Right ventricle myocardium inferior (tissue), 1 donor: ENCODE measurements around the gene KIZ. TPM values are rescaled to one million over a fixed set of nuclear protein-coding genes. Genes with fewer than 3 reads are reported as not detected.
"Not testable (repeated sequence)": the region's sequence is repeated elsewhere in the genome, so short reads cannot be mapped to it uniquely, and the experiment has no call there.

Experiments used
- ATAC-seq: fragments of 200-7000 bp; cut with Tn5 transposase; one replicate; pipeline ENCODE4 v1.9.1; 2020; ENCODE audit warnings: mild to moderate bottlenecking, moderate library complexity
- DNase-seq: peaks from one replicate; pipeline ENCODE4 v3.0.0; 2021; ENCODE audit errors: missing footprints
- intact Hi-C: fragments of 100-400 bp; cut with DNase I; formaldehyde crosslinking; loops from one replicate; pipeline ENCODE4 v1.11.0; 2022
- total RNA-seq: library from RNA; stranded (reverse); fragmentation: NEBNext Ultra II Directional; extraction: Animal tissue kit (Norgen Biotek cat#: 25700); gene quantifications from one replicate; pipeline ENCODE4 v1.2.1, GENCODE V29; 2021
- donor health status: DM: no; HTN: yes; CAD: no; lungs with severe emphysema.

Gene KIZ
- total RNA-seq, 1 donor from 2014 or later: 28.0 TPM

GRCh38 chr20:21237956-21238799 lies 112.3 kb downstream of the KIZ start:
- DNase-seq: no peak

GRCh38 chr20:21238818-21239536 lies 113.1 kb downstream of the KIZ start:
- DNase-seq (no peak), ATAC-seq (no peak)
- intact Hi-C loops: loop anchor here (5.0 to 10.0 kb wide), 4 partner anchors 63 to 404 kb away; partner anchors contain the start of gene XRN2

More at GRCh38 chr20:21237956-21238799, 112.3 kb downstream of the KIZ start:
- intact Hi-C loops: loop anchor here (5.0 to 10.0 kb wide), 4 partner anchors 64 to 403 kb away; partner anchors contain the start of gene XRN2
- peak; percentile 64 for ATAC-seq

DNA sequence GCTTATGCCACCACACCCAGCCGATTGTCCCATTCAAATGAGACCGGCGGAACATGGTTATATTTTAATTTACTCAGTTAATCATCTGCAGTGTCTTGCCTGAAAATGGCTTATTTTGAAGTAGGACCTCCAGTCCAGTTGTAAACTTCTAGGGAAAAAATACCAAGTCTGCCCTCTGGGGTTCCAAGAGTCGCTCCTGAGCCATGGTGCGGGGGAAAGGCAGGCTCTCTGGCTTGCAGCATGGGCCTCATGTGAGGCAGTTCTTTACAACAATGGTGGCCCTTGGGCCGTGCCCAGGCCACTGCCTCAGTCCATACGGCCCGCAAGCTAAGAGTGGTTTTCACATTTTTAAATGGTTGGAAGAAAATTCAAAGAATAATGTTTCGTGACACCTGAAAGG lies 114.5 kb downstream of the KIZ start:
- DNase-seq (no peak), ATAC-seq (no peak)
- intact Hi-C loops: no loop called here

- intact Hi-C loops: no loop called here
- no peak for DNase-seq
These were observed 115.5 kb downstream of the KIZ start for GRCh38 chr20:21241406-21241805.

DNA sequence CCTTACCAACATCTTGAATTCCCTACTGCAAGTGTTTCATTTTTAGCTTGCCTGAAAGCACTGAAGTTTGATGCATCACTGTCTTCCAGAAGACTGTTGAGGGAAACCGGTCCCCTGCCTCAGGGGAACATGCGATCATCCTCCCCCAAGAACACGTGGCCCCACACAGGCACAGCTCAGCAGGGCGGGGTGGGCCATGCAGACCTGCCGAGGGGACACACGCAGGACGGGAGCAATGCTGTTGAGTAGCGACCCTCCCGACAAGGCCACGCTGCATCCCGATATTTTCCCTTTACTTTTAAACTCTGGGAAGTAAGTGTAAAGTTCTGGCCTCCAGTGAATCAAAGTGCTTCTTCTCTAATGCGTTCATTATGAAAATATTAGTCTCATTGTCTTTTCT lies 117.9 kb downstream of the KIZ start:
- DNase-seq (no peak), ATAC-seq (no peak)
- intact Hi-C loops: no loop called here

More at GRCh38 chr20:21241406-21241805, 115.5 kb downstream of the KIZ start:
- no peak for ATAC-seq

GRCh38 chr20:21244808-21245207 lies 118.9 kb downstream of the KIZ start:
- no peak for DNase-seq
- intact Hi-C loops: no loop called here
- ATAC-seq: no peak

GRCh38 chr20:21246161-21246560 lies 120.3 kb downstream of the KIZ start:
- ATAC-seq (no peak), DNase-seq (no peak)
- intact Hi-C loops: no loop called here

- ATAC-seq, intact Hi-C loops, DNase-seq: not testable (repeated sequence)
These were observed 121.8 kb downstream of the KIZ start for GRCh38 chr20:21247603-21248095.

- DNase-seq (no peak), ATAC-seq (no peak)
- intact Hi-C loops: no loop called here
These were observed 125.4 kb downstream of the KIZ start for GRCh38 chr20:21251278-21251677.

DNA sequence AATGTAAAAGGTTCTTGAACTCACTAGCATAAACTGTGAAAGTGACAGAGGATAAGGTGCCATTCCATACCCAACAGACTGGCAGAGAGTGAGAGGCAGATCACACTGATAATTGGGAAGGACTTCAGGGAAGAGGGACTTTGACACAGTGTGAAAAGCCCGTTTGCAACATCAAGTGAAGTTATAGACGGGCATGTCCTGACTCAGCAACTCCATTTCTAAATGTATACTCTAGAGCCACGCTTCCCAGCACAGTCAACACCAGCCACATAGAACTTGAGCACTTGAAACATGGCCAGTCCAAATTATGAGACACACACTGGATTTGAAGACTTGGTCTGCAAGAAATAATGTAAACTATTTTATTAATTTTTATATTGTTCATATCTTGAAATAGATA lies 131.3 kb downstream of the KIZ start:
- no peak for DNase-seq
- no peak for ATAC-seq
- intact Hi-C loops: no loop called here

DNA sequence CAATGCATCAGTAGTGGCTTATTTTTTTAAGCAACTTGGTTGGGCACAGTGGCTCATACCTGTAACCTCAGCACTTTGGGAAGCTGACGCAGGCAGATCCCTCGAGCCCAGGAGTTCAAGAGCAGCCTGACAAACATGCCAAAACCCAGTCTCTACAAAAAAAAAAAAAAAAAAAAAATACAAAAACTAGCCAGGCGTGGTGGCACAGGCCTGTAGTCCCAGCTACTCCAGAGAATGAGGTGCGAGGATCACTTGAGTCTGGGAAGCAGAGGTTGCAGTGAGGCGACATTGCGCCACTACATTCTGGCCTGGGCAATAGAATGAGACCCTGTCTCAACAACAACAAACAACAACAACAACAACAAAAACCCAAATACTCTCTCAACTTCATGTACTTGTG lies 132.5 kb downstream of the KIZ start:
- intact Hi-C loops: no loop called here

GRCh38 chr20:21259346-21259745 lies 133.5 kb downstream of the KIZ start:
- intact Hi-C loops: no loop called here
- ATAC-seq (no peak), DNase-seq (no peak)

More for the DNA sequence above, 132.5 kb downstream of the KIZ start:
- no peak for DNase-seq
- no peak for ATAC-seq

GRCh38 chr20:21262812-21263211 lies 136.9 kb downstream of the KIZ start:
- intact Hi-C loops: no loop called here
- DNase-seq (no peak), ATAC-seq (no peak)

- DNase-seq: no peak
- intact Hi-C loops: no loop called here
- no peak for ATAC-seq
These were observed 139.6 kb downstream of the KIZ start for GRCh38 chr20:21265261-21266190.

DNA sequence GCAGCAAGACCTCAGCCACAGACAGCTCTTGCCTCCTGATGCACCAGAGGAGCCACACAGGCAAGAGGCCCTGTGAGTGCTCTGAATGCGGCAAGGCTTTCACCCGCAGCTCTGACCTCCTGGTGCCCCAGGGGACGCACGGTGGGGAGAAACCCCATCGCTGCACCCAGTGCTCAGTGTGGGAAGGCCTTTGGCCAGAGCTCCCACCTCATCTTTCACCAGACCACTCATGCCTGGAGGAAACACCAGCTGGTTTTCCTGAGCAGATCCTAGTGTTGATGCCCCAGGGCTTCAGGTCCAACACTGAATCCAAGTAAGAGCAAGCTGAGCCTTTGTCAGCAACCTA lies 140.3 kb downstream of the KIZ start:
- ATAC-seq: no peak
- intact Hi-C loops: no loop called here
- no peak for DNase-seq

- DNase-seq (no peak), ATAC-seq (no peak)
- intact Hi-C loops: no loop called here
These were observed 143.9 kb downstream of the KIZ start for GRCh38 chr20:21269772-21270171.

- intact Hi-C loops: no loop called here
- ATAC-seq: no peak
- no peak for DNase-seq
These were observed 144.9 kb downstream of the KIZ start for GRCh38 chr20:21270806-21271205.

DNA sequence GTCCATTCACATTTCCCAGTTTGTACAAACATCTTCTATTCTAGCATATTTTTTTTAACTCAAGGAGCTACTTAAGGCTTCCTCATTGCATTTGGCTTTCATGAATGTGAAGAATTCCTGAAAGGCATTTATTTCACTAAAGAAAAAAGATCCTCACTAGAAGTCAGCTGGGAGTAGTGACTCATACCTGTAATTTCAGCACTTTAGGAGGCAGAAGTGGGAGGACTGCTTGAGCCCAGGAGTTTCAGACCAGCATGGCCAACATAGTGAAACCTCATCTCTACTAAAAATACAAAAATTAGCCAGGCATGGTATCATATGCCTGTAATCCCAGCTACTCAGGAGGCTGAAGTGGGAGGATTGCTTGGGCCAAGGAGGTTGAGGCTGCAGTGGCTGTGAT lies 146.4 kb downstream of the KIZ start:
- ATAC-seq (no peak), DNase-seq (no peak)
- intact Hi-C loops: no loop called here

DNA sequence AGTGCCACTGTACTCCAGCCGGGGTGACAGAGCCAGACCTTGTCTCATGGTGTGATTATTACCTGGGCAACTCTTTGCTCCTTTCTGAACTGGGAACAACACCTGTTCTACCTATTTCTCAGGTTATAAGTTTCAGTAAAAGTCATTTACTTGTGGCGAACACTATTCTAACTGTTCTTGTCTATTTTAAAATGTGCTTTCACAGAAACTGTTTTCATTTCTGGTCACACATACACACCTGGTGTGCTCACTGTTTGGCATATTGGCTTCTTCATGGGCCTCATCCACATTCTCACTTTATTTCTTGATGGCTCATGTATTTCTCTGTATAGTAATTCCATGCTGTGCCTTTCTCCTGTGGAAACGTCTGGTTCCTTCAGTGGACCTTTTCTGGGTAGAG lies 146.8 kb downstream of the KIZ start:
- DNase-seq (no peak), ATAC-seq (no peak)
- intact Hi-C loops: no loop called here
